GM18511 (cell line): ENCODE results near the gene CDH23.

Experiments
- ATAC-seq: cut with Tn5 transposase; IDR thresholded peaks from one replicate; pipeline ENCODE4 v1.9.1; 2021; ENCODE audit warnings: mild to moderate bottlenecking, moderate library complexity; ENCODE audit not compliant: unreplicated experiment

The CDH23 gene

GRCh38 chr10:71368643-71369042 is 28.1 kb upstream of the CDH23 start:
- no peak for ATAC-seq

- no peak for ATAC-seq
Observed at GRCh38 chr10:71369602-71370001, 27.1 kb upstream of the CDH23 start.

GRCh38 chr10:71370031-71370430 is 26.7 kb upstream of the CDH23 start:
- no peak for ATAC-seq

GRCh38 chr10:71371750-71372166 is 25.0 kb upstream of the CDH23 start:
- peak; percentile 56 for ATAC-seq

- peak; percentile 70 for ATAC-seq
Observed at GRCh38 chr10:71372882-71373495, 23.7 kb upstream of the CDH23 start.

GRCh38 chr10:71374481-71375233 is 22.1 kb upstream of the CDH23 start:
- no peak for ATAC-seq

GRCh38 chr10:71375952-71376351 is 20.8 kb upstream of the CDH23 start:
- ATAC-seq = no peak

GRCh38 chr10:71378336-71379117 is 18.2 kb upstream of the CDH23 start:
- ATAC-seq = no peak

GRCh38 chr10:71379118-71379766 is 17.5 kb upstream of the CDH23 start:
- no peak for ATAC-seq

- no peak for ATAC-seq
Observed at GRCh38 chr10:71380841-71381240, 15.9 kb upstream of the CDH23 start.

- no peak for ATAC-seq
Observed at GRCh38 chr10:71381611-71382010, 15.1 kb upstream of the CDH23 start.

GRCh38 chr10:71382028-71382427 is 14.7 kb upstream of the CDH23 start:
- ATAC-seq = no peak

GRCh38 chr10:71382757-71383156 is 14.0 kb upstream of the CDH23 start:
- ATAC-seq = no peak

GRCh38 chr10:71383972-71384687 is 12.6 kb upstream of the CDH23 start:
- ATAC-seq = peak; percentile 63

GRCh38 chr10:71388171-71388570 is 8.5 kb upstream of the CDH23 start:
- no peak for ATAC-seq

- no peak for ATAC-seq
Observed at GRCh38 chr10:71388583-71389310, 8.0 kb upstream of the CDH23 start.

- no peak for ATAC-seq
Observed at GRCh38 chr10:71389768-71390460, 6.8 kb upstream of the CDH23 start.

- ATAC-seq = no peak
Observed at GRCh38 chr10:71390461-71390835, 6.3 kb upstream of the CDH23 start.

GRCh38 chr10:71390921-71391690 is 5.6 kb upstream of the CDH23 start:
- no peak for ATAC-seq
